ENCODE data around the gene GGPS1.

Gene GGPS1

GRCh38 chr1:235287208-235287882 is 41.0 kb upstream of the GGPS1 start:
- DNase-seq (ENCODE audit: low read depth, low spot score): no peak
- Histone ChIP-seq H3K4me3 (ENCODE audit: insufficient read length, low read depth) (no peak overlapping the region), H3K4me1 (ENCODE audit: insufficient read depth, insufficient read length) (peaks cover 4% of the 10 kb centered on the region), H3K36me3 (ENCODE audit: insufficient read depth, insufficient read length, low read length) (no peaks in the 10 kb centered on the region), H3K27me3 (ENCODE audit: insufficient read depth, insufficient read length) (no peaks in the 10 kb centered on the region), H3K9ac (ENCODE audit: insufficient read length, low read depth) (no peak overlapping the region), H3K9me3 (ENCODE audit: insufficient read depth, low read length) (no peaks in the 10 kb centered on the region)
- TF ChIP-seq YY1 (IDR thresholded peaks at IDR 0.05; ENCODE audit: insufficient read depth, insufficient read length): no peak
- TF ChIP-seq ZNF274 (IDR thresholded peaks at IDR 0.05; ENCODE audit: low read depth, low read length): no peak
- no peak for TF ChIP-seq SUZ12 (IDR thresholded peaks at IDR 0.05; ENCODE audit: extremely low read depth, insufficient read depth, insufficient read length)

DNA sequence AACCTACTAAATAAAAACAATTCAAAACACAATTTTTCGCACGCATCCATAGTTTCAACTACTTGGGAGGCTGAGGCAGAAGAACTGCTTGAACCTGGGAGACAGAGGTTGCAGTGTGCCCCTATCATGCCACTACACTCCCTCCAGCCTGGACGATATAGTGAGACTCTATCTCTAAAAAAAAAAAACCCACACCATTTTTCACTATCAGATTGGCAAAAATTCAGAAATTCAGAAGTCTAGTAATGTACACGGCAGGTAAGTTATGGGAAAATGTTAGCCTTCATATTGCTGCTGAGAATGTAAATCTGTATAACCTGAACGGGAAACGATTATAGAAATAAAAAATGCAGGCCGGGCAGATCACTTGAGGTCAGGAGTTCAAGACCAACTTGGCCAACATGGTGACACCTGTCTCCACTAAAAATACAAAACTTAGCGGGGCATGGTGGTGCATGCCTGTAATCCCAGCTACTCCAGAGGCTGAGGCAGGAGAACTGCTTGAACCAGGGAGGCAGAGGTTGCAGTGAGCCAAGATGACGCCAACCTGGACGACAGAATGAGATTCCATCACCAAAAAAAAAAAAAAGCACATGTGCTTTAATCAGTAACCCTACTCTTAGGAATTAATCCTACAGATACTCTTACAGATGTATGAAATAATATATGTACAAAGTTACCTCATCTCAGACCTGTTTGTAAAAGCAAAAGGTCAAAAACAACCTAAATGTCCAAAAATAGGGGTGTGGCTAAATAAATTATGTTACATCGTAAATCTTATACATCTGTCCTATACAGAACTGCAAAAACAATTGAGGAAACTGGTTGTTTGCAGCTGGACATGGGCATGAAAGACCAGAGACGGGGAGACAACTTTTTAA is 38.3 kb upstream of the GGPS1 start:
- H3K36me3 ChIP-seq (ENCODE audit: insufficient read depth, insufficient read length, low read length): no peaks in the 10 kb centered on the region
- TF ChIP-seq YY1 (IDR thresholded peaks at IDR 0.05; ENCODE audit: insufficient read depth, insufficient read length) (no peak), ZNF274 (IDR thresholded peaks at IDR 0.05; ENCODE audit: low read depth, low read length) (no peak), SUZ12 (IDR thresholded peaks at IDR 0.05; ENCODE audit: extremely low read depth, insufficient read depth, insufficient read length) (no peak)
- DNase-seq (ENCODE audit: low read depth, low spot score): no peak
- no peaks in the 10 kb centered on the region for H3K9me3 ChIP-seq (ENCODE audit: insufficient read depth, low read length)
- H3K4me3 ChIP-seq (ENCODE audit: insufficient read length, low read depth): no peak overlapping the region
- H3K9ac ChIP-seq (ENCODE audit: insufficient read length, low read depth): no peak overlapping the region
- H3K4me1 ChIP-seq (ENCODE audit: insufficient read depth, insufficient read length): peaks cover 4% of the 10 kb centered on the region
- H3K27me3 ChIP-seq (ENCODE audit: insufficient read depth, insufficient read length): no peaks in the 10 kb centered on the region

DNA sequence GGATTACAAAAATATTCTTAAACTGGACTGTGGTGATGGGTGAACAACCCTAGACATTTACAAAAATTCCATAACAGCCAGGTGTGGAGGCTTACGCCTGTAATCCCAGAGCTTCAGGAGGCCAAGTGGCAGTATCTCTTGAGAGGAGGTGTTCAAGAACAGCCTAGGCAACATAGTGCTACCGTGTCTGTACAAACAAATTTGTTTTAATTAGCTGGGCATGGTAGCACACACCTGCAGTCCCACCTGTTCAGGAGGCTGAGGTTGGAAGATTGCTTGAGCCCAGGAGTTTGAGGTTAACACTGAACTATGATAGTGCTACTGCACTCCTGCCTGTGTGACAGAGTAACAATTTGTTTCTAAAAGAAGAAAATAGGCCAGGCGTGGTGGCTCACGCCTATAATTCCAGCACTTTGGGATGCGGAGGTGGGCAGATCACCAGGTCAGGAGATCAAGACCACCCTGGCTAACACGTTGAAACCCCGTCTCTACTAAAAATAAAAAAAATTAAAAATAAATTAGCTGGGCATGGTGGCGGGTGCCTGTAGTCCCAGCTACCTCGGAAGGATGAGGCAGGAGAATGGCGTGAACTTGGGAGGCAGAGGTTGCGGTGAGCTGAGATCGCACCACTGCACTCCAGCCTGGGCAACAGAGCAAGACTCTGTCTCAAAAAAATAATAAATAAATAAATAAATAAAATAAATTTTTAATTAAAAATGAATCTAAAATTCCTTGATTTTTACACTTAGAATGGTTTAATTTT is 37.4 kb upstream of the GGPS1 start:
- Histone ChIP-seq H3K4me3 (ENCODE audit: insufficient read length, low read depth) (no peak overlapping the region), H3K36me3 (ENCODE audit: insufficient read depth, insufficient read length, low read length) (no peaks in the 10 kb centered on the region), H3K9me3 (ENCODE audit: insufficient read depth, low read length) (no peaks in the 10 kb centered on the region), H3K4me1 (ENCODE audit: insufficient read depth, insufficient read length) (peaks cover 4% of the 10 kb centered on the region), H3K9ac (ENCODE audit: insufficient read length, low read depth) (no peak overlapping the region), H3K27me3 (ENCODE audit: insufficient read depth, insufficient read length) (no peaks in the 10 kb centered on the region)
- DNase-seq (ENCODE audit: low read depth, low spot score): no peak
- TF ChIP-seq ZNF274 (IDR thresholded peaks at IDR 0.05; ENCODE audit: low read depth, low read length): no peak
- no peak for TF ChIP-seq SUZ12 (IDR thresholded peaks at IDR 0.05; ENCODE audit: extremely low read depth, insufficient read depth, insufficient read length)
- TF ChIP-seq YY1 (IDR thresholded peaks at IDR 0.05; ENCODE audit: insufficient read depth, insufficient read length): no peak

DNA sequence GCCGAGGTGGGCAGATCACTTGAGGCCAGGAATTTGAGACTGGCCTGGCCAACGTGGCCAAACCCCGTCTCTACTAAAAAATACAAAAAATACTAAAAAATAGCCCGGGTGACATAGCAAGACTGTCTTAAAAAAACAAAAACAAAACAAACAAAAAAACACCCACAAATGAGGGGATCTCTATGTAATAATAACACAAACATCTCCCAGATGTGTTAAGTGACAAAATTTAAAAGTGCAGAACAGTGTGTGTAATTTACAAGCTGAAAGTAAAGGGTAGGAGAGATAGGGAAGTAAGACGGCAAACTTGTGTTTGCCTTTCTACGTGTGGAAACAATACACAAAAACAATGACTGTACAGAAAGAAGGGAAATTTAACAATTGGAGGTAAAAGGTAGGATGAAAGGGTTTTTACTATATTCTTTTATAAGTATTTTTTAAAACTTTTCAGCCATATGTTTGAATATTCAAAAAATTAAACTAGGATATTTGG is 36.7 kb upstream of the GGPS1 start:
- Histone ChIP-seq H3K27me3 (ENCODE audit: insufficient read depth, insufficient read length) (no peaks in the 10 kb centered on the region), H3K9ac (ENCODE audit: insufficient read length, low read depth) (no peak overlapping the region), H3K4me1 (ENCODE audit: insufficient read depth, insufficient read length) (peaks cover 2% of the 10 kb centered on the region), H3K9me3 (ENCODE audit: insufficient read depth, low read length) (no peaks in the 10 kb centered on the region), H3K36me3 (ENCODE audit: insufficient read depth, insufficient read length, low read length) (no peaks in the 10 kb centered on the region), H3K4me3 (ENCODE audit: insufficient read length, low read depth) (no peak overlapping the region)
- DNase-seq (ENCODE audit: low read depth, low spot score): no peak
- TF ChIP-seq YY1 (IDR thresholded peaks at IDR 0.05; ENCODE audit: insufficient read depth, insufficient read length) (no peak), SUZ12 (IDR thresholded peaks at IDR 0.05; ENCODE audit: extremely low read depth, insufficient read depth, insufficient read length) (no peak)

DNA sequence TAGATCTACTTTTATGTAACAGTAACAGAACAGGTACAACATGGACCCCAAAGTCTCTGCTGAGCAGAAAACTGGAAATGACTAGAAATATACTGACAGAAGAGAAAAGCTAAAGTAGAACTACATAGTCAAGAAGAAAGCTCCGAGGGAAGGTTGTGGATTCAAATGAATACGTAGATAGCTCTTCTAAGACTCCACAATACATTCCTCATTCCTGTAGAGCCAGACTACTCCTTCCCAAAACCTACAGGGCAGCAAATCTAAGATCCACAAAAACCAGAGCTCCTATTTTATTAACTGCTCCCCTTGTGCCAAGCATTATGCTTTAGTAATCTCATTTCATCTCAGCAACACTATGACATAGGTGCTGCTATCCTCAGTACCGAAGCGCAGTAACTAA is 35.6 kb upstream of the GGPS1 start:
- Histone ChIP-seq H3K4me3 (ENCODE audit: insufficient read length, low read depth) (no peak overlapping the region), H3K36me3 (ENCODE audit: insufficient read depth, insufficient read length, low read length) (no peaks in the 10 kb centered on the region), H3K9me3 (ENCODE audit: insufficient read depth, low read length) (peaks cover 8% of the 10 kb centered on the region; the same call in 1 of the 2 replicates), H3K9ac (ENCODE audit: insufficient read length, low read depth) (no peak overlapping the region), H3K27me3 (ENCODE audit: insufficient read depth, insufficient read length) (no peaks in the 10 kb centered on the region), H3K4me1 (ENCODE audit: insufficient read depth, insufficient read length) (no peaks in the 10 kb centered on the region)
- DNase-seq (ENCODE audit: low read depth, low spot score): no peak
- TF ChIP-seq ZNF274 (IDR thresholded peaks at IDR 0.05; ENCODE audit: low read depth, low read length): no peak

DNA sequence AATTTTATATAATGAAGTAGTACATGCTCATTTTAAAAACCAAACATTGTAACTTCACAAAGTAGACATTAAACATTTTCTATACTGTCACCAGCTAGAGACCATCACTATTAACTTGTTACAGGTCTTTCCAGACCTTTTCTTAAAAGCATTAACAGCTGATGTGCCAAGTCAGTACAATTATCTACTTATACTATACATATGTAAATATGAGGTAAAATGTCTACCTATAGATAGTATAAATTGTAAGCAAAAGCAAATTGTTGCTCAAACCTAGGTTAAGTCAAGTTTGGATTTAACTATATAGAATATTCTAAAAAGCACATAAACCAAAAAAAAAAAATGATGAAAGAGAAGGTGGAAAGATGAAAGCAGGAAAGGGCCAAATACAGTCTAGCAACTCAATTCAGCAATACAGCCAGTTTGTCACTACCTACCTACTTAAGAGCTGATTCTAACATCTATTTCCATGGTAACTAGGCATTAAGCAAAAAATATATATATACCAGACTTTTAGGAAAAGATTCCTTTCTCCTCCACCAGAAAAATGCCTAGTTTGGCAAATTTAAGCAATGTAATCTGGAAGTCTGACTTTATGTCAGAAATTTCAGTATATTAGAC is 34.9 kb upstream of the GGPS1 start:
- Histone ChIP-seq H3K9ac (ENCODE audit: insufficient read length, low read depth) (no peak overlapping the region), H3K4me3 (ENCODE audit: insufficient read length, low read depth) (no peak overlapping the region), H3K9me3 (ENCODE audit: insufficient read depth, low read length) (peaks cover 8% of the 10 kb centered on the region; the same call in 1 of the 2 replicates), H3K36me3 (ENCODE audit: insufficient read depth, insufficient read length, low read length) (no peaks in the 10 kb centered on the region), H3K4me1 (ENCODE audit: insufficient read depth, insufficient read length) (no peaks in the 10 kb centered on the region), H3K27me3 (ENCODE audit: insufficient read depth, insufficient read length) (no peaks in the 10 kb centered on the region)
- DNase-seq (ENCODE audit: low read depth, low spot score): no peak
- TF ChIP-seq ZNF274 (IDR thresholded peaks at IDR 0.05; ENCODE audit: low read depth, low read length): no peak
- no peak for TF ChIP-seq SUZ12 (IDR thresholded peaks at IDR 0.05; ENCODE audit: extremely low read depth, insufficient read depth, insufficient read length)
- TF ChIP-seq YY1 (IDR thresholded peaks at IDR 0.05; ENCODE audit: insufficient read depth, insufficient read length): no peak
